Testis (tissue), 2 donors: Measurements from ENCODE around the gene FRMD4B.

ENCODE experiments used
- CTCF ChIP-seq, 3 experiments: fragments of 450-650 bp in 2 of 3; fragments of 200-600 bp in 1 of 3; sonication (generic) in 1 of 3; IDR thresholded peaks; one replicate each; pipeline ENCODE4 v1.5.1; 2016 to 2019; ENCODE audit warnings: antibody characterized with exemption in 3 of 3, mild to moderate bottlenecking in 2 of 3, moderate library complexity in 1 of 3
- POLR2A ChIP-seq: fragments of 450-650 bp; IDR thresholded peaks from one replicate; pipeline ENCODE4 v1.6.1; 2017; ENCODE audit warnings: antibody characterized with exemption, mild to moderate bottlenecking, moderate library complexity

- TF ChIP-seq CTCF (IDR thresholded peaks at IDR 0.05) (no peak), POLR2A (no peak)
Measured at GRCh38 chr3:69283913-69284611, 101.8 kb downstream of the FRMD4B start.
